Spleen (tissue), 13 donors: ENCODE measurements around the gene OR4A15. TPM values are rescaled to one million over a fixed set of nuclear protein-coding genes. Genes with fewer than 3 reads are reported as not detected.

Experiments
- DNase-seq: peaks from one replicate; pipeline ENCODE4 v3.0.0-alpha.2; 2020
- H3K27ac ChIP-seq, 8 donors: fragments of 200-600 bp; sonication (generic) in 7 of 8; 1 replicate in 4 of 8; 2 replicates in 4 of 8; pipeline versions ENCODE4 v1.5.0 to v1.8.0; 2016 to 2021; ENCODE audit warnings: inconsistent platforms in 4 of 8, mild to moderate bottlenecking in 4 of 8, moderate library complexity in 1 of 8
- H3K27me3 ChIP-seq, 7 donors: fragments of 200-600 bp; sonication (generic) in 6 of 7; replicated peaks in 1 of 7; 1 replicate in 4 of 7; 2 replicates in 3 of 7; pipeline versions ENCODE4 v1.5.0 to v1.8.0; 2016 to 2021; ENCODE audit warnings: inconsistent platforms in 3 of 7, mild to moderate bottlenecking in 1 of 7
- H3K36me3 ChIP-seq, 6 donors: fragments of 200-600 bp; sonication (generic) in 5 of 6; 1 replicate in 4 of 6; 2 replicates in 2 of 6; pipeline versions ENCODE4 v1.5.0 to v1.8.0; 2016 to 2021; ENCODE audit warnings: inconsistent platforms in 2 of 6
- H3K4me1 ChIP-seq, 6 donors: fragments of 200-600 bp; sonication (generic) in 5 of 6; 1 replicate in 3 of 6; 2 replicates in 3 of 6; pipeline versions ENCODE4 v1.5.0 to v1.8.0; 2016 to 2021; ENCODE audit warnings: inconsistent platforms in 3 of 6
- H3K4me3 ChIP-seq, 8 donors: fragments of 200-600 bp; sonication (generic) in 7 of 8; 1 replicate in 4 of 8; 2 replicates in 4 of 8; pipeline versions ENCODE4 v1.5.0 to v1.8.0; 2016 to 2021; ENCODE audit warnings: inconsistent platforms in 4 of 8, mild to moderate bottlenecking in 4 of 8, moderate library complexity in 2 of 8
- H3K9me3 ChIP-seq, 8 donors: fragments of 200-600 bp; sonication (generic) in 7 of 8; 1 replicate in 4 of 8; 2 replicates in 4 of 8; pipeline versions ENCODE4 v1.5.0 to v1.8.0; 2016 to 2021; ENCODE audit warnings: inconsistent platforms in 4 of 8
- CTCF ChIP-seq, 11 experiments: fragments of 200-600 bp in 7 of 11; fragments of 450-650 bp in 4 of 11; sonication (generic) in 4 of 11; IDR thresholded peaks in 8 of 11; conservative IDR thresholded peaks in 3 of 11; 1 replicate in 7 of 11; 2 replicates in 4 of 11; pipeline versions ENCODE4 v1.4.0 to v1.8.0; 2016 to 2021; ENCODE audit warnings: antibody characterized with exemption in 11 of 11, inconsistent platforms in 4 of 11, mild to moderate bottlenecking in 1 of 11
- POLR2A ChIP-seq, 3 donors: fragments of 450-650 bp; IDR thresholded peaks; one replicate each; pipeline ENCODE4 v1.5.1; 2017; ENCODE audit warnings: antibody characterized with exemption in 3 of 3, mild to moderate bottlenecking in 1 of 3
- POLR2AphosphoS5 ChIP-seq, 3 donors: sonication (generic); formaldehyde crosslinking; IDR thresholded peaks; one replicate each; pipeline ENCODE4 v1.5.1; 2017; ENCODE audit warnings: antibody characterized with exemption in 3 of 3
- WGBS, 5 donors: extraction: QIAGEN DNeasy Blood & Tissue Kit in 3 of 5; methylation state at CpG; one replicate each; pipeline versions ENCODE4 v1.1.5 to v1.1.7; 2013 to 2018; 5-methylcytosine and 5-hydroxymethylcytosine counted together
- intact Hi-C: fragments of 100-400 bp; cut with DNase I; formaldehyde crosslinking; loops from one replicate; pipeline ENCODE4 v1.15.0; 2023; ENCODE audit warnings: low total_unique reads
- long read RNA-seq, 2 donors: transcript quantifications; one replicate each; lab custom pipeline, GENCODE V29; 2026
- polyA plus RNA-seq, 3 donors: library from polyadenylated mRNA; stranded (reverse); fragments of 200-250 nt; gene quantifications; one replicate each; pipeline ENCODE4 v1.2.1, GENCODE V29; 2013
- total RNA-seq, 7 donors: library from RNA; depleted of rRNA in 3 of 7; stranded (reverse); fragments of >200 nt in 3 of 7; fragmentation: NEBNext Ultra II Directional in 4 of 7; extraction: Animal tissue kit (Norgen Biotek cat#: 25700) in 4 of 7; gene quantifications; one replicate each; pipeline versions ENCODE4 v1.1.0 to v1.2.1, GENCODE V29; 2016 to 2021
- donor health status: healthy with polysubstance abuse.
- donor health status: DM: no; HTN: no; CAD: no; lungs with moderate emphysema.
- donor health status: DM: no; HTN: no; CAD: no.
- donor health status: Bipolar disorder and iron deficiency.
- donor health status: healthy.
- donor health status: DM: no; HTN: no; CAD: no.
- donor health status: DM: yes; HTN: yes; CAD: no.

The OR4A15 gene
- total RNA-seq (not detected), polyA plus RNA-seq (not detected)
- long read RNA-seq, donor 1 = 0 reads
- long read RNA-seq, donor 2 = 0 reads

- Histone ChIP-seq H3K36me3 (no peaks in the 10 kb centered on the region), H3K27me3 (no peaks in the 10 kb centered on the region), H3K27ac (no peak within 1 kb of the TSS), H3K9me3 (peaks cover 0 to 45% (median 17%) of the 10 kb centered on the region in 8 donors), H3K4me3 (no peak within 1 kb of the TSS), H3K4me1 (no peaks in the 10 kb centered on the region)
- no peak for DNase-seq
- WGBS, 5 donors = 56 to 64% (median 60%) methylated on average over 4 of the region's 4 CpGs
- intact Hi-C loops = no loop called here
- TF ChIP-seq POLR2AphosphoS5 (IDR thresholded peaks at IDR 0.05) (no peak), POLR2A (IDR thresholded peaks at IDR 0.05) (no peak), CTCF (IDR thresholded peaks at IDR 0.05 in 8 of 11, conservative IDR thresholded peaks at IDR 0.05 in 3 of 11) (no peak)
These were observed at the start of gene OR4A15 for GRCh38 chr11:55367674-55368073. Gene OR4A15 (plus strand): TSS chr11:55367974. CDS start chr11:55367974, 0 bp downstream.

DNA sequence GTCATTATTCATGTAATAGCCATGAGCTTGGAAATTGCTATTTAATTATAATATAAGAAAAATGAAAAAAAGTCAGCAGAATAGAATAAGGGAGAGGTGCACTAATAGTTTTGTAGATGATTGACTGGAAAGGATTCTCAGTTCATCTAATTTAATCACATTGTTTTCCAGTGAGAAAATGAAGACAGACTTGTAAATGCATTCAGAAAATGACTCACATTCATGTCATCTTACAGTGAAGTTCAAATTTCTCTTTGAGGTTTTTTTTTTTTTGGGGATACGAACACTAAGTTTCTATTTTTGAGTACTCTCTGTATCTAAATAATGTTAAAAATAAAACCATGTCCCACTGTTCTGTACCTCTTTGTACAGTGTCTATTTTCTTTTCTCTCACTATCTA is 43.3 kb upstream of the OR4A15 start:
- DNase-seq = no peak
- Histone ChIP-seq H3K27ac (no peak overlapping the region), H3K4me3 (no peak overlapping the region), H3K4me1 (no peaks in the 10 kb centered on the region), H3K27me3 (no peaks in the 10 kb centered on the region), H3K36me3 (no peaks in the 10 kb centered on the region), H3K9me3 (peaks cover 0 to 37% (median 22%) of the 10 kb centered on the region in 8 donors)
- 77 to 87% (median 84%) methylated on average over 1 of the region's 1 CpG for WGBS, 5 donors
- intact Hi-C loops = no loop called here
- no peak for TF ChIP-seq CTCF (IDR thresholded peaks at IDR 0.05 in 8 of 11, conservative IDR thresholded peaks at IDR 0.05 in 3 of 11)
- no peak for TF ChIP-seq POLR2A (IDR thresholded peaks at IDR 0.05)
- no peak for TF ChIP-seq POLR2AphosphoS5 (IDR thresholded peaks at IDR 0.05)

GRCh38 chr11:55342901-55343300 is 24.9 kb upstream of the OR4A15 start, which contains the start of gene OR4A16:
Gene OR4A16 (plus strand): TSS chr11:55343201. CDS start chr11:55343201, 0 bp downstream.
- no peak for DNase-seq
- peaks cover 0 to 47% (median 35%) of the 10 kb centered on the region in 8 donors for H3K9me3 ChIP-seq
- no peaks in the 10 kb centered on the region for H3K36me3 ChIP-seq
- H3K4me1 ChIP-seq = no peaks in the 10 kb centered on the region
- 80 to 86% (median 82%) methylated on average over 3 of the region's 3 CpGs for WGBS, 5 donors
- TF ChIP-seq POLR2A (IDR thresholded peaks at IDR 0.05) (no peak), CTCF (IDR thresholded peaks at IDR 0.05 in 8 of 11, conservative IDR thresholded peaks at IDR 0.05 in 3 of 11) (no peak), POLR2AphosphoS5 (IDR thresholded peaks at IDR 0.05) (no peak)
- no peaks in the 10 kb centered on the region for H3K27me3 ChIP-seq
- no peak within 1 kb of the TSS for H3K4me3 ChIP-seq
- H3K27ac ChIP-seq = no peak within 1 kb of the TSS
- intact Hi-C loops = no loop called here

DNA sequence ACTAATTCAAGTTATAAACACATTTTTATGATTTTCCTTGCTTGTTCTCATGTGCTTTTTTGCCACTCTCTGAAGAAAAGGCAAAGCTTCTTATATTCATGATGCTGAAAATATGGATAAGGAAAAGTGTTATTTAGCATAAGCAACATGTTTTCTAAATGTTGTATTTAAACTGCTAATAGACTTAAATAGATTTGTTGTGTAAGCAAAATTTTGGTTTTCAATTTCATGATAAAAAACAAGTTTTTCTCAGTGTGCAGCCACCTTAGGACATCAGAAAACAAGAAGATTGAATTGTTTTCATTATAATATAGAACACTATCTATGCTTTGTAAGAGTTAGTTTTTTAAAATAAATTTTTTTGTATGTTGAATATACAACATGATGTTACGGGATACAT is 22.5 kb upstream of the OR4A15 start:
- Histone ChIP-seq H3K27me3 (no peaks in the 10 kb centered on the region), H3K9me3 (peaks cover 0 to 51% (median 37%) of the 10 kb centered on the region in 8 donors), H3K36me3 (no peaks in the 10 kb centered on the region), H3K4me1 (no peaks in the 10 kb centered on the region), H3K27ac (no peak overlapping the region), H3K4me3 (no peak overlapping the region)
- WGBS, 5 donors = 94 to 96% (median 95%) methylated on average over 1 of the region's 1 CpG
- intact Hi-C loops = no loop called here
- no peak for TF ChIP-seq POLR2A (IDR thresholded peaks at IDR 0.05)
- TF ChIP-seq CTCF (IDR thresholded peaks at IDR 0.05 in 8 of 11, conservative IDR thresholded peaks at IDR 0.05 in 3 of 11) = no peak
- TF ChIP-seq POLR2AphosphoS5 (IDR thresholded peaks at IDR 0.05) = no peak
- no peak for DNase-seq
